ENCODE measurements around the gene AXIN1. TPM values are rescaled to one million over a fixed set of nuclear protein-coding genes. Genes with fewer than 3 reads are reported as not detected.

AXIN1 gene
- total RNA-seq, 3 donors from 2014 or later = 16.5 to 22.6 (median 22.4) TPM

DNA sequence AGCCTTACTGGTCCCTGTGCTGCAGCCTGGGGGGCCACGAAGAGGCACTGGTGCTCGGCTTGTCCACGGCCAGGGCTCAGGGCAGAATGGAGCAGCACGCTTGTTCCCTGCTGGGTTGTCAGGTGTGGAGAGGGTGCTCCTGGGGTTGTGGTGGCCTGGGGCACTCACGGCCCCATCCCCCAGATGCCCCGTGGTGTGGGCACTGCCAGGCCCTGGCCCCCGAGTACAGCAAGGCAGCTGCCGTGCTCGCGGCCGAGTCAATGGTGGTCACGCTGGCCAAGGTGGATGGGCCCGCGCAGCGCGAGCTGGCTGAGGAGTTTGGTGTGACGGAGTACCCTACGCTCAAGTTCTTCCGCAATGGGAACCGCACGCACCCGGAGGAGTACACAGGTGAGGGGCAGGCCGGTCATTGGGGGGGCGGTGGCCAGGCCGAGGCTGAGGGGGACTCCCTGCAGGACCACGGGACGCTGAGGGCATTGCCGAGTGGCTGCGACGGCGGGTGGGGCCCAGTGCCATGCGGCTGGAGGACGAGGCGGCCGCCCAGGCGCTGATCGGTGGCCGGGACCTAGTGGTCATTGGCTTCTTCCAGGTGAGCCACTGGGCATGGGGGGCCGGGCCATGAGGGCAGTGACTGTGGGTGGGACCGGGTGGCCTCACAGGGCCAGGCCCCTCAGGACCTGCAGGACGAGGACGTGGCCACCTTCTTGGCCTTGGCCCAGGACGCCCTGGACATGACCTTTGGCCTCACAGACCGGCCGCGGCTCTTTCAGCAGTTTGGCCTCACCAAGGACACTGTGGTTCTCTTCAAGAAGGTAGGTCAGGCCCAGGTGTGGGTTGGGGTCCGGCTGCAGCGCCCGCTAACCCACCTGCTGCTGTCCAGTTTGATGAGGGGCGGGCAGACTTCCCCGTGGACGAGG is 68.1 kb downstream of the AXIN1 start:
- Histone ChIP-seq H3K4me1 (peaks cover 6 to 7% of the 10 kb centered on the region in 2 donors), H3K4me3 (no peak overlapping the region), H3K9me3 (no peaks in the 10 kb centered on the region), H3K27me3 (peaks cover 7 to 35% of the 10 kb centered on the region in 2 donors), H3K36me3 (no peaks in the 10 kb centered on the region), H3K27ac (no peak overlapping the region)
- TF ChIP-seq, protein P1, sequence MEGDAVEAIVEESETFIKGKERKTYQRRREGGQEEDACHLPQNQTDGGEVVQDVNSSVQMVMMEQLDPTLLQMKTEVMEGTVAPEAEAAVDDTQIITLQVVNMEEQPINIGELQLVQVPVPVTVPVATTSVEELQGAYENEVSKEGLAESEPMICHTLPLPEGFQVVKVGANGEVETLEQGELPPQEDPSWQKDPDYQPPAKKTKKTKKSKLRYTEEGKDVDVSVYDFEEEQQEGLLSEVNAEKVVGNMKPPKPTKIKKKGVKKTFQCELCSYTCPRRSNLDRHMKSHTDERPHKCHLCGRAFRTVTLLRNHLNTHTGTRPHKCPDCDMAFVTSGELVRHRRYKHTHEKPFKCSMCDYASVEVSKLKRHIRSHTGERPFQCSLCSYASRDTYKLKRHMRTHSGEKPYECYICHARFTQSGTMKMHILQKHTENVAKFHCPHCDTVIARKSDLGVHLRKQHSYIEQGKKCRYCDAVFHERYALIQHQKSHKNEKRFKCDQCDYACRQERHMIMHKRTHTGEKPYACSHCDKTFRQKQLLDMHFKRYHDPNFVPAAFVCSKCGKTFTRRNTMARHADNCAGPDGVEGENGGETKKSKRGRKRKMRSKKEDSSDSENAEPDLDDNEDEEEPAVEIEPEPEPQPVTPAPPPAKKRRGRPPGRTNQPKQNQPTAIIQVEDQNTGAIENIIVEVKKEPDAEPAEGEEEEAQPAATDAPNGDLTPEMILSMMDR (IDR thresholded peaks at IDR 0.05) = no peak
- TF ChIP-seq POLR2AphosphoS5 (IDR thresholded peaks at IDR 0.05) (no peak), POLR2A (IDR thresholded peaks at IDR 0.05) (no peak)
- intact Hi-C loops (cut with DNase I; ENCODE audit: low total_unique reads) = no loop called here
- DNase-seq (ENCODE audit: low spot score in 2 of 2) = no peak

DNA sequence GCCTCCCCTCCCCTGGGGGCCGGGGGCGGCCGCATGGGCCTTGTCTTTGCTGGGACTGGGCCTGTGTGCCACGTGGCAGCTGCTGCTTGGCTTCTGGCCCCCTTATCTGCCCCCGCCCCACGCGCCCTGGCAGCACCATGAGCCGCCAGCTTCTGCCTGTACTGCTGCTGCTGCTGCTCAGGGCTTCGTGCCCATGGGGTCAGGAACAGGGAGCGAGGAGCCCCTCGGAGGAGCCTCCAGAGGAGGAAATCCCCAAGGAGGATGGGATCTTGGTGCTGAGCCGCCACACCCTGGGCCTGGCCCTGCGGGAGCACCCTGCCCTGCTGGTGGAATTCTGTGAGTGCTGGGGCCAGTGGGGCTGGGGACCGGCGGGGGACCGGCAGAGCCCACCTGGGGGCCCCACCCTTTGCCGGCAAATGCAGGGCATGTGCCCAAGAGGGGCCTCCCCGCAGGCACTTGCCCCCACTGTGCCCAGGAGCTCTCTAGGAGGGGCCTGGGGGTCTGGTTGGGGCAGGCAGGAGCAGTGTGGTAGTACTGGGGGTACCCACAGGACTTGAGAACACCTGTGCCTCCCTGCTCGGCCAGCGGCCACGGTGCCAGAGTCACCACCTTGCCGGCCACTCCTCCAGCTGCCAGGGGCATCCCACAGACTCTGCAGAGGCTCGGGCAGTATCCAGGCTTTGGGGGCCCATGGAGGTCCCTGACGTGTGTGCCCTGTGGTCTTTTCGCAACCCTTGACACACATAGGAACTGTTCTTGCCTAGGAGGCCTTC is 69.3 kb downstream of the AXIN1 start, which contains the start of gene PDIA2:
Gene PDIA2, plus strand, starts transcription at position 132 of the 773 bp plus-strand sequence. Its CDS starts 6 bp downstream, at position 138.
- peaks cover 7 to 36% of the 10 kb centered on the region in 2 donors for H3K27me3 ChIP-seq
- intact Hi-C loops (cut with DNase I; ENCODE audit: low total_unique reads) = no loop called here
- H3K36me3 ChIP-seq = no peaks in the 10 kb centered on the region
- H3K9me3 ChIP-seq = no peaks in the 10 kb centered on the region
- no peak within 1 kb of the TSS for H3K4me3 ChIP-seq
- DNase-seq (ENCODE audit: low spot score in 2 of 2) = no peak
- peaks cover 6 to 7% of the 10 kb centered on the region in 2 donors for H3K4me1 ChIP-seq
- H3K27ac ChIP-seq = no peak within 1 kb of the TSS
- TF ChIP-seq, protein P1 (IDR thresholded peaks at IDR 0.05) = no peak
- TF ChIP-seq POLR2A (IDR thresholded peaks at IDR 0.05) (no peak), POLR2AphosphoS5 (IDR thresholded peaks at IDR 0.05) (no peak)

DNA sequence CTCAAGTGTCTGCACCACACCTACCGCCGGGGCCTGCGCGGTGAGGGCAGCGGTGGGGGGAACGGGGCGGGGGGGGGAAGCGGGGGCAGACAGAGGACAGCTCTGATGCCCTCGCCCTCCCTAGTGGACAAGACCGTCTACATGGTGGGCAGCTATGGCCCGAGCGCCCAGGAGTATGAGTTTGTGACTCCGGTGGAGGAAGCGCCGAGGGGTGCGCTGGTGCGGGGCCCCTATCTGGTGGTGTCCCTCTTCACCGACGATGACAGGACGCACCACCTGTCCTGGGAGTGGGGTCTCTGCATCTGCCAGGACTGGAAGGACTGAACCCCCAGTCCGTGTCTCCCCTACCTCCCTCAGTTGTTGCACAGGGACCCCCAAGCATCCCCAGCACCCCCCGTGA is 70.0 kb downstream of the AXIN1 start:
- no peak overlapping the region for H3K4me3 ChIP-seq
- peaks cover 7 to 36% of the 10 kb centered on the region in 2 donors for H3K27me3 ChIP-seq
- intact Hi-C loops (cut with DNase I; ENCODE audit: low total_unique reads) = no loop called here
- H3K27ac ChIP-seq = no peak overlapping the region
- no peak for TF ChIP-seq POLR2AphosphoS5 (IDR thresholded peaks at IDR 0.05)
- no peak for TF ChIP-seq POLR2A (IDR thresholded peaks at IDR 0.05)
- TF ChIP-seq, protein P1 (IDR thresholded peaks at IDR 0.05) = no peak
- H3K36me3 ChIP-seq = no peaks in the 10 kb centered on the region
- DNase-seq (ENCODE audit: low spot score in 2 of 2) = no peak
- peaks cover 6 to 7% of the 10 kb centered on the region in 2 donors for H3K4me1 ChIP-seq
- H3K9me3 ChIP-seq = no peaks in the 10 kb centered on the region

DNA sequence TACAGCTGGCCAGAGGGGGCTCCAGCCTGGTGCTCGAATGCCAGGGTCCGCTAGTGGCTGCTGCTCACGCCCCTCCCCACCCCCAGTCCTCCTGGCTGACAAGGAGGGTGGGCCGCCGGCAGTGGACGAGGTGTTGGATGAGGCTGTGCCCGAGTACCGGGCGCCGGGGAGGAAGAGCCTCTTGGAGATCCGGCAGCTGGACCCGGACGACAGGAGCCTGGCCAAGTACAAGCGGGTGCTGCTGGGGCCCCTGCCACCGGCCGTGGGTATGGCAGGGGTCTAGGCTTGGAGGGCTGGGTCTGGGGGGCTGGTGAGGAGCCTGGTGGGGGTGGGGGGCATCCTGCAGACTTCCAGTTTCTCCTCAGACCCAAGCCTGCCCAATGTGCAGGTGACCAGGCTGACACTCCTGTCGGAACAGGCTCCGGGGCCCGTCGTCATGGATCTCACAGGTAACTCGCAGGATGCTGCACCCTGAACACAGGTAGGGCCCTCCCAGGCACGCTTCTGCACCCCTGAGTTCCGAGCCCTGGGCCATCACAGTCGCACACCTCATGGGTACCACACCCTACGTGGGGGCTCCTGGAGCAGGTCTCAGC is 70.8 kb downstream of the AXIN1 start:
- H3K4me1 ChIP-seq = peaks cover 6 to 7% of the 10 kb centered on the region in 2 donors
- no peak for DNase-seq (ENCODE audit: low spot score in 2 of 2)
- H3K27me3 ChIP-seq = peaks cover 7 to 36% of the 10 kb centered on the region in 2 donors
- TF ChIP-seq, protein P1 (IDR thresholded peaks at IDR 0.05) = no peak
- no peak for TF ChIP-seq POLR2A (IDR thresholded peaks at IDR 0.05)
- no peak for TF ChIP-seq POLR2AphosphoS5 (IDR thresholded peaks at IDR 0.05)
- no peaks in the 10 kb centered on the region for H3K36me3 ChIP-seq
- H3K4me3 ChIP-seq = no peak overlapping the region
- intact Hi-C loops (cut with DNase I; ENCODE audit: low total_unique reads) = no loop called here
- H3K9me3 ChIP-seq = no peaks in the 10 kb centered on the region
- no peak overlapping the region for H3K27ac ChIP-seq

Data from breast epithelium (tissue), 4 donors.